ENCODE results near the gene KRTAP11-1. TPM values are rescaled to one million over a fixed set of nuclear protein-coding genes. Genes with fewer than 3 reads are reported as not detected.

Gene KRTAP11-1
- total and polyA plus RNA-seq, 7 donors, result not detected

- intact Hi-C loops (cut with DNase I), result no loop called here
These were observed 38.4 kb downstream of the KRTAP11-1 start for GRCh38 chr21:30842990-30843389.

GRCh38 chr21:30839304-30839703 is 42.1 kb downstream of the KRTAP11-1 start:
- Histone ChIP-seq H3K36me3 (no peaks in the 10 kb centered on the region), H3K4me1 (no peaks in the 10 kb centered on the region), H3K27ac (no peak overlapping the region), H3K27me3 (no peaks in the 10 kb centered on the region), H3K4me3 (no peak overlapping the region), H3K9me3 (no peaks in the 10 kb centered on the region)
- 20 to 34% methylated on average over 5 of the region's 5 CpGs for WGBS, 2 donors
- no peak for DNase-seq
- intact Hi-C loops (cut with DNase I), result no loop called here
- TF ChIP-seq CTCF (IDR thresholded peaks at IDR 0.05), result no peak
- no peak for TF ChIP-seq POLR2A (IDR thresholded peaks at IDR 0.05)
- no peak for TF ChIP-seq POLR2AphosphoS5 (IDR thresholded peaks at IDR 0.05)
- no peak for TF ChIP-seq EP300 (IDR thresholded peaks at IDR 0.05)

More at GRCh38 chr21:30842990-30843389, 38.4 kb downstream of the KRTAP11-1 start:
- Histone ChIP-seq H3K4me3 (no peak overlapping the region), H3K4me1 (no peaks in the 10 kb centered on the region), H3K36me3 (no peaks in the 10 kb centered on the region), H3K27me3 (no peaks in the 10 kb centered on the region), H3K9me3 (no peaks in the 10 kb centered on the region), H3K27ac (no peak overlapping the region)
- no peak for TF ChIP-seq CTCF (IDR thresholded peaks at IDR 0.05)
- TF ChIP-seq POLR2A (IDR thresholded peaks at IDR 0.05), result no peak
- no peak for TF ChIP-seq POLR2AphosphoS5 (IDR thresholded peaks at IDR 0.05)
- TF ChIP-seq EP300 (IDR thresholded peaks at IDR 0.05), result no peak
- no peak for DNase-seq

DNA sequence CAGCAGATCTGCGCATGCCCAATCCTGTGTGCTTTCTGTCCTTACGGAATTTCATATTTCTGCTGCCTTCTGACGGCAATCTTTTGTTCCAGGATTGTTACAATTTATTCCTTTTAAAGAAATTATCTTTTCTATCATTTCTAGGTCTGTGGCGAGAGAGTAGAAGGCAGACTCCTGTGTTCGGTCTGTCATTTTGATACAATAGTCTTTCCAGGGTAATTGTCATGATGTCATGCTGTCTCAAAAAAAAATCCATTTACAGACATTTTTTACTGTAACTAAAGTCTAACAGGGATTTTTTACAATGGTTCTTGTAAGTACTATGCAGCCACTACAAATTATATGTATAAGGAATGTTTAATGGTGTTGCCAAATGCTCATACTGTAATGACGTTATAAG is 42.8 kb downstream of the KRTAP11-1 start:
- 91% methylated on average over 6 of the region's 6 CpGs for WGBS, 2 donors
- H3K27ac ChIP-seq, result no peak overlapping the region
- no peaks in the 10 kb centered on the region for H3K27me3 ChIP-seq
- no peaks in the 10 kb centered on the region for H3K36me3 ChIP-seq
- TF ChIP-seq CTCF (IDR thresholded peaks at IDR 0.05), result no peak
- no peak for TF ChIP-seq POLR2A (IDR thresholded peaks at IDR 0.05)
- TF ChIP-seq POLR2AphosphoS5 (IDR thresholded peaks at IDR 0.05), result no peak
- TF ChIP-seq EP300 (IDR thresholded peaks at IDR 0.05), result no peak
- no peak overlapping the region for H3K4me3 ChIP-seq
- DNase-seq, result no peak
- H3K4me1 ChIP-seq, result no peaks in the 10 kb centered on the region
- no peaks in the 10 kb centered on the region for H3K9me3 ChIP-seq
- intact Hi-C loops (cut with DNase I), result no loop called here

DNA sequence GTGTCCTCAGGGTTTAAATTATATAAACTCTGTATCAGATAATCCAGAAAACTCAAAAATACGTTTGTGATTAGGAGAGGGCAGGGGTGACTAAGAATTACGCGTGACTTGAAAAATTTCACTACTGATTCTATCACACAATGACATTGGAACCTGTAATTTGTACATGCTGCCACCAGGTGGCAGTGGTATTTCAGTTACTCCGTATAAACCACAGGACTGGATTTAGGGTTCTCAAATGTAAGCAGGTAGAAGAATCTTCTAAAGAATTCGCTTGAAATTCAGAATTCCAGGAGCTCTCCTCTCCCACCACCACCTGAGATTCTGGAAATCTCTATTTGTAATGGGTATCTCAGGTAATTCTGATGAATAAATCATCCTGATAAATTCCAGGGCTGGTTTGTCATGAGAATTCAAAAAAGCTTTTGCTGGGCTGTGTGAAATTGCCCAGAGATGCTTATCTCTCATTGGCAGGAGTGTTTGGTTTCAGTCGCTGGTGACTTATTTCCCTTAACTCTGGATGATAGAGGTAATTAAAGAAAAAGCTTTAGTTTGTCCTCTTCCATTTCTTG is 50.1 kb downstream of the KRTAP11-1 start:
- H3K36me3 ChIP-seq, result no peaks in the 10 kb centered on the region
- no peaks in the 10 kb centered on the region for H3K27me3 ChIP-seq
- peaks cover 0 to 4% (median 0%) of the 10 kb centered on the region in 4 donors for H3K9me3 ChIP-seq
- no peak overlapping the region for H3K27ac ChIP-seq
- no peak overlapping the region for H3K4me3 ChIP-seq
- DNase-seq, result no peak
- TF ChIP-seq EP300 (IDR thresholded peaks at IDR 0.05) (no peak), POLR2AphosphoS5 (IDR thresholded peaks at IDR 0.05) (no peak), POLR2A (IDR thresholded peaks at IDR 0.05) (no peak), CTCF (IDR thresholded peaks at IDR 0.05) (no peak)
- intact Hi-C loops (cut with DNase I), result no loop called here
- WGBS, 2 donors, result 40 to 50% methylated on average over 6 of the region's 6 CpGs
- no peaks in the 10 kb centered on the region for H3K4me1 ChIP-seq

Other genes starting within 250 kb of the KRTAP11-1 start
- gene KRTAP20-2, start 246.4 kb downstream of the KRTAP11-1 start, total RNA-seq, result not detected
- gene KRTAP20-2, start 246.4 kb downstream of the KRTAP11-1 start, polyA plus RNA-seq, result not detected
- gene KRTAP20-3, start 238.7 kb downstream of the KRTAP11-1 start, total RNA-seq, result not detected
- gene KRTAP20-3, start 238.7 kb downstream of the KRTAP11-1 start, polyA plus RNA-seq, result not detected
- not detected for gene KRTAP21-3, start 162.8 kb downstream of the KRTAP11-1 start, total RNA-seq
- not detected for gene KRTAP21-3, start 162.8 kb downstream of the KRTAP11-1 start, polyA plus RNA-seq
- not detected for gene KRTAP21-2, start 134.3 kb downstream of the KRTAP11-1 start, total RNA-seq
- not detected for gene KRTAP21-2, start 134.3 kb downstream of the KRTAP11-1 start, polyA plus RNA-seq
- gene KRTAP21-1, start 126.2 kb downstream of the KRTAP11-1 start, total RNA-seq, result not detected
- not detected for gene KRTAP21-1, start 126.2 kb downstream of the KRTAP11-1 start, polyA plus RNA-seq
- gene KRTAP8-1, start 68.3 kb downstream of the KRTAP11-1 start, total RNA-seq, result not detected
- not detected for gene KRTAP8-1, start 68.3 kb downstream of the KRTAP11-1 start, polyA plus RNA-seq
- gene KRTAP7-1, start 51.8 kb downstream of the KRTAP11-1 start, total RNA-seq, result not detected
- gene KRTAP7-1, start 51.8 kb downstream of the KRTAP11-1 start, polyA plus RNA-seq, result not detected
- gene KRTAP19-8, start 156.9 kb upstream of the KRTAP11-1 start, total RNA-seq, result not detected
- gene KRTAP19-8, start 156.9 kb upstream of the KRTAP11-1 start, polyA plus RNA-seq, result not detected

Data from sigmoid colon (tissue), 7 donors.